SK-N-SH (cell line): ENCODE data around the gene ITLN1. TPM values are rescaled to one million over a fixed set of nuclear protein-coding genes. Genes with fewer than 3 reads are reported as not detected.

Experiments
- CTCF ChIA-PET: fragments of 300-600, 350-600 bp; formaldehyde crosslinking; extraction: SDS; loops from one replicate; lab custom pipeline; 2021; lab: Yijun Ruan, JAX
- POLR2A ChIA-PET: fragments of 350-600 bp; sonication (Branson Sonifier 250); formaldehyde crosslinking; extraction: SDS; loops from one replicate; lab custom pipeline; 2020; ENCODE audit warnings: antibody characterized with exemption, inconsistent platforms; lab: Yijun Ruan, JAX
- DNase-seq: peaks from one replicate; pipeline ENCODE4 v3.0.0; 2012
- H2AFZ ChIP-seq: fragments of 200-600 bp; sonication (generic); 2 replicates; pipeline ENCODE4 v1.8.1; 2016; ENCODE audit warnings: antibody characterized with exemption, mild to moderate bottlenecking, low read depth
- H3F3A ChIP-seq: fragments of 200-600 bp; sonication (generic); replicated peaks from 2 replicates; pipeline ENCODE3; 2016; ENCODE audit warnings: antibody characterized with exemption, mild to moderate bottlenecking; ENCODE audit not compliant: insufficient read depth
- H3K27ac ChIP-seq, 2 experiments: fragments of 200-500 bp in 1 of 2; fragments of 200-600 bp in 1 of 2; sonication (Bioruptor generic) in 1 of 2; sonication (generic), shearing (Covaris generic) in 1 of 2; 2 replicates each; pipeline versions ENCODE4 v1.5.1 to v1.6.1; 2014 to 2016; ENCODE audit warnings: low read depth in 2 of 2, inconsistent platforms in 1 of 2, low read length in 1 of 2, mild to moderate bottlenecking in 1 of 2, mixed read lengths in 1 of 2
- H3K27me3 ChIP-seq: fragments of 200-600 bp; sonication (generic), shearing (Covaris generic); 2 replicates; pipeline ENCODE4 v1.6.1; 2016; ENCODE audit warnings: mixed run types; ENCODE audit not compliant: insufficient read depth
- H3K36me3 ChIP-seq, 2 experiments: fragments of 200-500 bp in 1 of 2; fragments of 200-600 bp in 1 of 2; sonication (Bioruptor generic) in 1 of 2; sonication (generic) in 1 of 2; replicated peaks in 1 of 2; 2 replicates each; pipeline versions ENCODE3 to v1.5.1; 2014 to 2016; ENCODE audit warnings: low read length in 1 of 2, mild to moderate bottlenecking in 1 of 2; ENCODE audit not compliant: insufficient read depth in 2 of 2, control insufficient read depth in 1 of 2
- H3K4me1 ChIP-seq, 2 experiments: fragments of 200-500 bp in 1 of 2; fragments of 200-600 bp in 1 of 2; sonication (Bioruptor generic) in 1 of 2; sonication (generic), shearing (Covaris generic) in 1 of 2; 2 replicates each; pipeline versions ENCODE4 v1.5.1 to v1.6.1; 2014 to 2016; ENCODE audit warnings: low read depth in 1 of 2, low read length in 1 of 2, mixed run types in 1 of 2; ENCODE audit not compliant: insufficient read depth in 2 of 2, control insufficient read depth in 1 of 2
- H3K4me2 ChIP-seq: fragments of 200-600 bp; sonication (generic), shearing (Covaris generic); 2 replicates; pipeline ENCODE4 v1.6.1; 2017; ENCODE audit warnings: mixed run types
- H3K4me3 ChIP-seq, 2 experiments: fragments of 200-500 bp in 1 of 2; fragments of 200-600 bp in 1 of 2; sonication (Bioruptor generic) in 1 of 2; sonication (generic), shearing (Covaris generic) in 1 of 2; 2 replicates each; pipeline versions ENCODE4 v1.5.1 to v1.8.1; 2014 to 2016; ENCODE audit warnings: low read depth in 2 of 2, inconsistent platforms in 1 of 2, low read length in 1 of 2, mild to moderate bottlenecking in 1 of 2, mixed read lengths in 1 of 2, moderate library complexity in 1 of 2
- H3K79me2 ChIP-seq: fragments of 200-600 bp; sonication (generic); 2 replicates; pipeline ENCODE4 v1.8.1; 2017; ENCODE audit warnings: mild to moderate bottlenecking; ENCODE audit not compliant: insufficient read depth
- H3K9ac ChIP-seq: fragments of 200-600 bp; sonication (generic); 2 replicates; pipeline ENCODE4 v1.6.1; 2017; ENCODE audit warnings: mixed run types
- H3K9me2 ChIP-seq: fragments of 200-600 bp; sonication (generic); 2 replicates; pipeline ENCODE4 v1.6.1; 2017; ENCODE audit warnings: mixed run types
- H3K9me3 ChIP-seq: fragments of 200-600 bp; sonication (generic); 2 replicates; pipeline ENCODE4 v1.6.1; 2017; ENCODE audit warnings: mixed run types, mild to moderate bottlenecking, moderate library complexity
- H4K20me1 ChIP-seq: fragments of 200-600 bp; sonication (generic); 2 replicates; pipeline ENCODE4 v1.6.1; 2017; ENCODE audit warnings: mild to moderate bottlenecking, mixed run types; ENCODE audit not compliant: insufficient read depth
- EP300 ChIP-seq, 2 experiments: IDR thresholded peaks; 2 replicates each; pipeline versions ENCODE4 v1.4.0 to v1.6.1; 2012; ENCODE audit warnings: borderline replicate concordance in 1 of 2, low read depth in 1 of 2, low read length in 1 of 2
- FOXM1 ChIP-seq: IDR thresholded peaks from 2 replicates; pipeline ENCODE4 v1.4.0; 2012; ENCODE audit warnings: low read depth, mild to moderate bottlenecking
- GATA2 ChIP-seq: sonication (generic); formaldehyde crosslinking; IDR thresholded peaks from 2 replicates; pipeline ENCODE4 v1.5.0; 2020; ENCODE audit warnings: mild to moderate bottlenecking, missing genetic modification reagents
- MEF2A ChIP-seq: IDR thresholded peaks from 2 replicates; pipeline ENCODE4 v1.4.0; 2012; ENCODE audit warnings: low read depth, borderline replicate concordance
- MXI1 ChIP-seq: IDR thresholded peaks from 2 replicates; pipeline ENCODE4 v1.6.1; 2012; ENCODE audit warnings: mild to moderate bottlenecking, low read depth, low read length, improper control_type of control experiment
- NRF1 ChIP-seq: IDR thresholded peaks from 2 replicates; pipeline ENCODE4 v1.6.1; 2012; ENCODE audit warnings: low read depth, mild to moderate bottlenecking, low read length
- RCOR1 ChIP-seq: fragments of 150-350 bp; IDR thresholded peaks from 2 replicates; pipeline ENCODE4 v1.6.1; 2017; ENCODE audit warnings: antibody characterized with exemption, low read length
- RFX5 ChIP-seq: IDR thresholded peaks from 2 replicates; pipeline ENCODE4 v1.6.1; 2012; ENCODE audit warnings: mild to moderate bottlenecking, improper control_type of control experiment, low read length
- SMC3 ChIP-seq: IDR thresholded peaks from 2 replicates; pipeline ENCODE4 v1.6.1; 2012; ENCODE audit warnings: low read depth, low read length, improper control_type of control experiment
- TCF12 ChIP-seq: IDR thresholded peaks from 2 replicates; pipeline ENCODE4 v1.4.0; 2012
- YY1 ChIP-seq: IDR thresholded peaks from 2 replicates; pipeline ENCODE4 v1.4.0; 2012; ENCODE audit warnings: low read depth, mild to moderate bottlenecking
- WGBS: methylation state at CpG from one replicate; pipeline ENCODE4 v1.1.6; 2017; ENCODE audit warnings: low lambda C conversion rate; 5-methylcytosine and 5-hydroxymethylcytosine counted together
- polyA plus RNA-seq, 3 experiments: library from polyadenylated mRNA; depleted of rRNA; stranded (reverse); fragments of >200 nt; gene quantifications; 2 replicates each; pipeline ENCODE4 v1.2.3, GENCODE V29; 2012
- TF ChIP-seq, protein P1 (sequence below): IDR thresholded peaks from 2 replicates; pipeline ENCODE4 v1.4.0; 2012; ENCODE audit warnings: low read depth

ITLN1 gene
- polyA plus RNA-seq, 1 of the 3 experiments (the other 2 are of a cell fraction), result not detected

DNA sequence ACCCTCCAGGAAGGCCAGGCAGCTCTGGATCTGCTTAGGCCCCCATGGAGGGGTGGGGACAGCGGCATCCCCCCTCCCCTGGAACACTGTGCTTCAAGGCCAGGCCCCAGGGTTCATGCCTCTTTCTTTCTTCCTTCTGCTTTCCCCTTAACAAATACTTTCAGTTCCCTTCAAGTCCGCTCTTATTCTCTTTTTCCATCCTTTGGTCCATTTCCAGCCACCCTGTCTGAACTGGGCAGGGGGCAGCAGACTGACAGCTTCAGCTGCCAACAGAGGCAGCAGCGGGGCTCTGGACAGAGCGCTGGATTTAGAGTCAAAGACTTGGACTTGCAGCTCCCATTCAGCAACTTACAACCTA, 21.2 kb downstream of the ITLN1 start:
- no peak for DNase-seq
- TF ChIP-seq, protein P1, sequence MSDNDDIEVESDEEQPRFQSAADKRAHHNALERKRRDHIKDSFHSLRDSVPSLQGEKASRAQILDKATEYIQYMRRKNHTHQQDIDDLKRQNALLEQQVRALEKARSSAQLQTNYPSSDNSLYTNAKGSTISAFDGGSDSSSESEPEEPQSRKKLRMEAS, result no peak
- no peak for TF ChIP-seq RFX5
- no peak for TF ChIP-seq MXI1
- no peak for TF ChIP-seq TCF12
- TF ChIP-seq EP300 (IDR thresholded peaks at IDR 0.05; ENCODE audit: borderline replicate concordance in 1 of 2, low read depth in 1 of 2, low read length in 1 of 2), result no peak
- no peak for TF ChIP-seq YY1
- TF ChIP-seq MEF2A, result no peak
- TF ChIP-seq GATA2 (CRISPR knock-in tag), result no peak
- ChIA-PET POLR2A (no interaction called here), CTCF (no interaction called here)
- no peak overlapping the region for H3K4me3 ChIP-seq
- H3K4me1 ChIP-seq, result no peaks in the 10 kb centered on the region
- no peak overlapping the region for H3K9ac ChIP-seq
- H3K27me3 ChIP-seq, result no peaks in the 10 kb centered on the region; the same call in 1 of the 2 replicates
- no peak overlapping the region for H2AFZ ChIP-seq
- H3K79me2 ChIP-seq, result no peaks in the 10 kb centered on the region
- no peak overlapping the region for H3K27ac ChIP-seq
- 17% methylated on average over 4 of the region's 4 CpGs for WGBS
- no peak overlapping the region for H3K4me2 ChIP-seq
- no peaks in the 10 kb centered on the region for H3K9me2 ChIP-seq
- H3F3A ChIP-seq, result no peaks in the 10 kb centered on the region
- H4K20me1 ChIP-seq, result no peaks in the 10 kb centered on the region
- no peaks in the 10 kb centered on the region for H3K36me3 ChIP-seq
- no peaks in the 10 kb centered on the region for H3K9me3 ChIP-seq

DNA sequence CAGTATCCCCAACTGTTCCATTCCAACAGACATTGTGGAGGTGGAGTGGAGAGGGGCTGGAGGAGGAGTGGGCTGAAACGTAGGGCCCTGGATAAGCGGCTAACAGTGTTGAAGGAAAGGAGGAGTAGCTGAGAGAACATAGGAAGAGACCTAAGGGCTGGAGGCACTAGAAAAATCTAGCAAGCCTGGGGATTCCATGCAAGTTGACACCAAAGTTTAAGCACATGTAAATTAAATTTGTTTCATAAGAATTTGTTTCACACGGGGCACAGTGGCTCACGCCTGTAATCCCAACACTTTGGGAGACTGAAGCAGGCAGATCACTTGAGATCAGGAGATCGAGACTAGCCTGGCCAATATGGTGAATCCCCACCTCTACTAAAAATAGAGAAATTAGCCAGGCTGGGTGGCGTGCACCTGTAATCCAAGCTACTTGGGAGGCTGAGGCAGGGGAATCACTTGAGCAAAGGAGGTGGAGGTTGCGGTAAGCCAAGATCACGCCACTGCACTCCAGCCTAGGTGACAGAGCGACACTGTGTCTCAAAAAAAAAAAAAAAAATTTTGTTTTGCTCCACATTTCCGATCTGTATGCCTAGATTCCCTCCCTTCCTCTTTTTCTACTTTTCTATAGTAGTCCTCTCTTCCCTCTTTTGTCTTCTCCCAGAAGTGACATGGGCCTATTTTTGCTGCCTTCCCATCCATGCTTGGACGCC, 21.8 kb downstream of the ITLN1 start:
- ChIA-PET CTCF (no interaction called here), POLR2A (no interaction called here)
- WGBS, result 15% methylated on average over 11 of the region's 11 CpGs
- no peak for TF ChIP-seq RCOR1
- no peak for TF ChIP-seq NRF1
- no peak for TF ChIP-seq MXI1
- no peak for TF ChIP-seq MEF2A
- TF ChIP-seq FOXM1, result no peak
- no peak overlapping the region for H3K9ac ChIP-seq
- H3K4me1 ChIP-seq, result no peaks in the 10 kb centered on the region
- H3K79me2 ChIP-seq, result no peaks in the 10 kb centered on the region
- no peaks in the 10 kb centered on the region for H3K9me3 ChIP-seq
- no peak for DNase-seq
- no peak overlapping the region for H3K27ac ChIP-seq
- no peaks in the 10 kb centered on the region; the same call in 1 of the 2 replicates for H3K27me3 ChIP-seq
- no peaks in the 10 kb centered on the region for H3K9me2 ChIP-seq
- H4K20me1 ChIP-seq, result no peaks in the 10 kb centered on the region
- no peak overlapping the region for H3K4me2 ChIP-seq
- H3F3A ChIP-seq, result no peaks in the 10 kb centered on the region
- H2AFZ ChIP-seq, result no peak overlapping the region
- H3K36me3 ChIP-seq, result no peaks in the 10 kb centered on the region
- H3K4me3 ChIP-seq, result no peak overlapping the region

DNA sequence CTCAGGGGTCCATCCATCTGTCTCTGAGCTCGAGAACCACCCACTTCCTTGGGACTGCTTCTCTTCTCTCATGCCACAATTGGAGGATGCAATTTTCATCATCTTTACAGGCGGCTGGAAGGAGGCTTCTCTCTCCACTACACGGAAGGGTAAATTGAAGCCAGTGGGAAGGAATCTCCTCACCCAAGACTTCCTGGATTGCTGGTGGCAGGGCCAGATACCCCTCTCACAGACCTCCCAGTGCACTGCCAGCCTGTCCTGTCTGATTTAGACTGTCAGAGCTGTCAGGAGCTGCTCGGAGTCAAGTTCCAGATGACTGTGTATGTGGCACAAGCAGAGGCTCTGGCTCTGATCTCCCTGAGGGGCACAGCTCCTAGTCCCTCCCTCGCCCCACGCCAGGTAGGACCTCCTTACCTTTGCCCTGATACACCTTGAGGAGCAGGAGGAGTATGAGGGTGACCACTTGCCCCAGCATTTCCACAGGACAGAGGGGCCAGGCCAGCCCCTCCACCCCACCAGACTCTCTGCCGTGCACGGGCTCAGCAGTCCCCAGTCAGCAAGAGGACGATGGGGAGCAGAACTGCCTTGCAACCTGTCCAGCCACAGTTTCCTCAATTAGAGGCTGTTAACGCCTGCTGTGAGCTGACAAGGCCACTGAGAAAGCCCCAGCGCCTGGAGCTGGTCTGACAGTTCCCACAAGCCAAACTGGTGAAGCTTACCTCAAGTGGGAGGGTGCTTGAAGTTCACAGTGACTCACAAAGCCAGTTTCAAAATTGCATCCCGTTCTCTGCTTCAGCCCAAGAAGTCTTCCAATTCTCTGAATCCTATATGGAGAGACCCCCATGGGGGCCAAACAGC, 22.5 kb downstream of the ITLN1 start, which contains the start of gene CD244:
Gene CD244 (minus strand): TSS at position 685 of the 858 bp plus-strand sequence. CDS start 210 bp downstream, at position 475.
- Histone ChIP-seq H3K36me3 (no peaks in the 10 kb centered on the region), H3K4me3 (no peak within 1 kb of the TSS)
- DNase-seq, result no peak
- TF ChIP-seq RCOR1, result no peak
- no peak for TF ChIP-seq SMC3
- TF ChIP-seq, all 33 proteins: peak for 0
- WGBS, result 15% methylated on average over 6 of the region's 12 CpGs
- POLR2A ChIA-PET, result no interaction called here
- H3K27me3 ChIP-seq, result no peaks in the 10 kb centered on the region; the same call in 1 of the 2 replicates
- no peaks in the 10 kb centered on the region for H3K9me2 ChIP-seq
- CTCF ChIA-PET, result no interaction called here
- no peak within 1 kb of the TSS for H3K9ac ChIP-seq
- H2AFZ ChIP-seq, result no peak within 1 kb of the TSS
- H3K79me2 ChIP-seq, result no peaks in the 10 kb centered on the region
- H3K9me3 ChIP-seq, result no peaks in the 10 kb centered on the region
- H3K4me2 ChIP-seq, result no peak within 1 kb of the TSS
- H3K27ac ChIP-seq, result no peak within 1 kb of the TSS
- no peaks in the 10 kb centered on the region for H3K4me1 ChIP-seq
- no peaks in the 10 kb centered on the region for H3F3A ChIP-seq
- H4K20me1 ChIP-seq, result no peaks in the 10 kb centered on the region
